ENCODE results near the gene REX1BD.
A peak's percentile ranks its signal among the peaks of the same experiment; 100 is the strongest.

GRCh38 chr19:18591735-18592385 is 3.3 kb downstream of the REX1BD start:
- TF ChIP-seq FOXJ3 (CRISPR knock-in tag; IDR thresholded peaks at IDR 0.05; ENCODE audit: borderline replicate concordance) = no peak
- no peak for TF ChIP-seq NFE2L1 (CRISPR knock-in tag; IDR thresholded peaks at IDR 0.05; ENCODE audit: borderline replicate concordance)
- peak in 1 of 2 experiments; percentile 51; a peak in 1 of 4 replicates for TF ChIP-seq POLR2A (IDR thresholded peaks at IDR 0.05; ENCODE audit: insufficient read depth in 1 of 2, low read depth in 2 of 2, low read length in 2 of 2)
- TF ChIP-seq PAX8 (CRISPR knock-in tag; IDR thresholded peaks at IDR 0.05; ENCODE audit: borderline replicate concordance) = no peak
- TF ChIP-seq POGK (CRISPR knock-in tag; conservative IDR thresholded peaks at IDR 0.05) = no peak
- TF ChIP-seq TCF7L2 (IDR thresholded peaks at IDR 0.05; ENCODE audit: low read depth, low read length) = no peak
- no peak for TF ChIP-seq MZF1 (CRISPR knock-in tag; IDR thresholded peaks at IDR 0.05; ENCODE audit: borderline replicate concordance)
- no peak for TF ChIP-seq GTF2F1 (IDR thresholded peaks at IDR 0.05; ENCODE audit: low read length)
